Medulla oblongata (tissue), 1 donor: ENCODE data around the gene VRK2.

Experiments
- DNase-seq: peaks from one replicate; pipeline ENCODE4 v3.0.0-alpha.2; 2015; ENCODE audit errors: extremely low spot score

Gene VRK2

DNA sequence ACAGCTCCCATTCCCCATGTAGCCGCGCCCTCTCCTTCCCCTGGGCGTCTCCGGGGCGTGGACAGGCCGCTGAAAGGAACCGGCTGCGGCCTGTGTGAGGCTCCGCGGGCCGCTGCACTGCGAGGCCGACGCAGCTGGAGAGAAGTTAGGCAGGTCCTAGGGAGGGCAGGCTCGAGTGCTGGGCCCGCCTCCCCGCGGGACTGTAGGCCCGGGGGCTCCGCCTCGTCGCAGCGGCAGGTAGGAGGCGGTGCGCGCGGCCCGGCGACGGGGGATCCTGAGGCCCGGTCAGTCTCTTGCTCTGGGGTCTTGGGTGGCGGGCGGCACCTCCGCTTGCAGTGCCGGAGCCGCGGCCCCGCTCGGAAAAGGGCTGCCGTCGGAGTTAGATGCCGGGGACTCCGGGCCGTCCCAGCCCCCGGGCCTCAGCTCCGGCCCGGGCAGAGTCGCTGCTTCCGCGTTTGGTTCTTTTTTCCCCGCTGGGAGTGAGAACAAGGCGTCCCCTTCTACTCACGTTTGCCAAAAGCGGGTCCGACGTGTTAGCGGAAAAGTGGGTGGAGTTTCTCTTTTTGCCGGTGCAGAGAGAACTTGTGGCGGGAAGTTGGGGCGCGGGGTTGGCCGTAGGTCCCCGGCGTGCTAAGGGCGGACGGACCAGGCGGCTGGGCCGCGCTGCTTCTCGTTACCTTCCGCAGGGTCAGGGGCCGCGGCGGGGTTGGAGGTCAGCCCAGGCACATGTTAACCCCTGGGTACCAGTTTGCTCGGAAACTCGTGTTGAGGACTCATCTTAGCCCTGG lies at the start of gene VRK2:
Gene VRK2 (plus strand): TSS at position 222 of the 788 bp plus-strand sequence. CDS start 2,026 bp downstream, outside the sequence.
- DNase-seq, result peak; percentile 74

DNA sequence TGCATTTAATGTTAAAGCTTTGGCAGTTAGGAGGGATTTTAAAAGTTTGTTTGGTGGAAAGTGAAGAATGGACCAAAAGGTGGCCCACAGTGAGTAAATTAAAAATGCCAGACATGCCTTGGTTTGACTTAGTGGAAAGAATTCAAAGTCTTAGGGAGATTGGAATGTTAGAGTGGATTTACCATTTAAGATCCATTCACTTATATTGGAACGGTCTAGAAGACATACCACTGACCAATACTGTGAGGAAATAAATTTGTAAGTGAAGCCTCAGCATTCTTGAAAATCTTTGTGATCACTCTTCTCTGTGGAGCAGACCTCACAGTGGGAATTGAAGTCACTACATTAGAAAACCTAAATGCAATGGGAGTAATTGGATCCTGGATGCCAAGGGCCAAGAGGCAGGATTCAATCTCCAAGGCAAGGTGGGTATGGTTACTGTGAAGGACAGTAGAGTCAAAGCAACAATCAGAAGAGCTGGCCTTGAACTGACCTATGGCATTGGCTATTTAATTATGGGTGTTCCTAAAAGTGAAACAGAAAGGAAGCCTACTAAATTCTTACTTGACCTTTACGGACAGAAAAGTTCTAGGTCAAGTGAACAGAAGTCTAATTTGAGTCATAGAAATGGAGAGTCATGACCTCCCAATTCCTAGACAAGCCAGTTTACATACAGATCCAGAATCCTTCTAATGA lies 40.2 kb upstream of the VRK2 start:
- DNase-seq, result no peak

DNA sequence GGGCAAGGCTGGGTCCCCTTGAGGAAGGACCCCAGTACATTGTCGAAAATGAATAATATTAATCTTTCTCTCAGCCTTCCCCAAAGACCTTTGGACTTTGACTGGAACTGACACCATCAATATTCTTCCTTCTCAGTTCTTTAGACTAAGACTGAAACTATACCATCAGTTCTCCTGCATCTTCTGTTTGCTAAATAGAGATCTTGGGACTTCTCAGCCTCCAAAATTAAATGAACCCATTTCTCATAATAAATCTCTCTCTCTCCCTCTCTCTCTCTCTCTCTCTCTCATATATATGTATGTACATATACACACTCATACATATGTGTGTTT lies 39.7 kb upstream of the VRK2 start:
- no peak for DNase-seq

DNA sequence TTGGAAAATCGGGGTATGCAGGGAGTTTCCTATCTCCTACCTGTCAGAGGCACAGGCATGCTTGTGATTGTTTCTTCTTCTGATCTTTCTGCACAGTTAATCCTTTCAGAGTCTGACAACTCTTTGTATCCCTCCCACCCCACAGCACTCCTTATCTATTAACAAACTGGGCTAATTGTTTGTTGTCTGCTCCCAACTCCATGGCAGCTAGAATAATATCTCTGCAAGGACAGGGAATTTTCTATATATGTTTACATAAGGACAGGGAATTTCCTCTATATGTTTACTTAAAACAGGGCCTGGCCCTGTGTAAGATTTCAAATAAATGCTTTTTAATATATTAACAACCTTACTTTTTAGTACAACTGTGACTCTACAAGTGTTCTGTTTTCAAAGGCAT lies 36.0 kb upstream of the VRK2 start:
- no peak for DNase-seq

DNA sequence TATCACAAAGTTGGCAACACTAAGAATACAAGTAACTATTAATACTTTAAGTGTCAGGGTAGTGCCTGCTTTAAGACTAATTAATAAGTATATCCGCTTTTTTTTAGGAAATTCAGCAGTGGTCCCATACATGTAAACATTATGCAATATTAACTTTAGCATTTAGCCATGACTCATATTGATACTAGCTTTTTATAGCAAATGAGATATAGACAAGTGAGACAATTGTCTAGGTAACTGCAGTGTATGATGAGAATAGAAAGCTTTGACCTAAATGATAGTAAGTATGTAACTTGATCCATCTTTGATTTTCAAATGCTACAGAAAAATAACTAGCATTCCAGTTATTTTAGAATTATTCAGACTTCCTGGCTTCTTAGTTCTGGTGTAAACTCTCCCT lies 27.4 kb upstream of the VRK2 start:
- no peak for DNase-seq

DNA sequence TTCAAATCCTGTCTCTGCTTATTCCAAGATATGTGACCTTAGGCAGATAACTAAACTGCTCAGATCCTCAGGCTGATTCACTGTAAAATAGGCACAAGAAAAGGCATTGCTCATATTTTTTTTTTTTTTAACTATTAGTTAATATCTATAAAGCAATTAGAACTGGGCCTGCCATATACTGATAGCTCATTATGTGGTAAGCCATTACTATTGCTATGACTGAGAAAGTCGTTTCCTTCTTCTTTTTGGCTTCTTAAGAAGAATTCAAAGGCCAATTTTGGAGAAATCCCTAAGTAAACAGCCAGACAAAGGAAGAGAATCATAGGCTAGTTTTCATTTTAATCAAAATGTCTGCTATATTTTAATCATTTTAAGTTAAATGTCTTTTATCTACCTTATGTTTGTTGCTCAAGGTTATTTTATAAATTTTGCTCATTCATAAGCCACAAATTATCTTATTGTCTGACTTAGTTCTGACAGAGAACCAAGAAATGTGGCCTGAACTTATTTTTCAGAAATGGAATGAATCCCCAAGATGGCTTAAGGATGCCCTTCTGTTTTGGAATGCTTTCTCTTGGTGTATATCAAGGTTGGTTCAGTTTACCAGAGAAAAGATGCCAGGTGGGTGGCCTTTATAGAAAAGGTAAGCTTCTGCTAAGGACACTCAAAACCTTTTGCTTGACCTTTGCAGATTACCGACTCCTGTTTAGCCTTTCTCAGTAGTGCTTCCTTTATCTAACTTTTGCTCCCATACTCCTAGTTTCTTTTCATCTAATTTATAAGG lies 21.3 kb upstream of the VRK2 start:
- no peak for DNase-seq

DNA sequence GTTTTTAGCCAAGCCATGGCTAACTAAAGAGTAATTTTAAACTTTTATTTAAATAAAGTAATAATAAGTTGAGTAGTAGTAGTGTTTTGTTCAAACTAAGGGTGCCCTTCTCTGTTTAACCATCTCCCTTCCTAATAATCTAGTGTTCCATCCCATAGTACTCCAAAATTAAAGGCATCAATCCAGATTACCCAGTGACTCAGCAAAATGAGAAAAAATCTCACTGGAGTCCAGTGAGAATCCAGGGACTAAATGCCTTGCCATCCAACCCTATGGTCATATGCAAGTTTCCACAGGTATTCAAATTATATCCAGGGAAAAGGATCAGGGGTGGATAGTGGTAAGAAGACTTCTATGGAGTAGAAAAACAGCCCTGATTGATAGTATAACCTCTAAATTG lies 19.6 kb upstream of the VRK2 start:
- DNase-seq, result no peak

DNA sequence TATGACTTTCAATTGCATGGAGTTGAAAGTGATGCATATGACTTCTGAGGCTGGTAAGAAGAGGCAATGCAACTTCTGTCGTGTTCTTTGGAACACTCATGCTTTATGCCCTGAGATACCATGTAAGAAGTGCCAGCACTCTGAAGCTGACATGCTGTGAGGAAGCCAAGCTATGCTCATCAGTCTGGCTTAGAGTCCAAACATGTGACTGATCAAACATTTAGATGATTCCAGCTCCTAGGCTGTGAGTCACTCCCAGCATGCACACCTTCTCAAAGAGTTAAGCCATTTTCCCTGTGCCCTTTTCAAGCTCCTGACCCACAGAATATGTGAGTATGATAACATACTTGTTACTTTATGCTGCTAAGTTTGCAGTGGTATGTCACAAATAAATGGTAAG lies 15.8 kb upstream of the VRK2 start:
- DNase-seq, result no peak

DNA sequence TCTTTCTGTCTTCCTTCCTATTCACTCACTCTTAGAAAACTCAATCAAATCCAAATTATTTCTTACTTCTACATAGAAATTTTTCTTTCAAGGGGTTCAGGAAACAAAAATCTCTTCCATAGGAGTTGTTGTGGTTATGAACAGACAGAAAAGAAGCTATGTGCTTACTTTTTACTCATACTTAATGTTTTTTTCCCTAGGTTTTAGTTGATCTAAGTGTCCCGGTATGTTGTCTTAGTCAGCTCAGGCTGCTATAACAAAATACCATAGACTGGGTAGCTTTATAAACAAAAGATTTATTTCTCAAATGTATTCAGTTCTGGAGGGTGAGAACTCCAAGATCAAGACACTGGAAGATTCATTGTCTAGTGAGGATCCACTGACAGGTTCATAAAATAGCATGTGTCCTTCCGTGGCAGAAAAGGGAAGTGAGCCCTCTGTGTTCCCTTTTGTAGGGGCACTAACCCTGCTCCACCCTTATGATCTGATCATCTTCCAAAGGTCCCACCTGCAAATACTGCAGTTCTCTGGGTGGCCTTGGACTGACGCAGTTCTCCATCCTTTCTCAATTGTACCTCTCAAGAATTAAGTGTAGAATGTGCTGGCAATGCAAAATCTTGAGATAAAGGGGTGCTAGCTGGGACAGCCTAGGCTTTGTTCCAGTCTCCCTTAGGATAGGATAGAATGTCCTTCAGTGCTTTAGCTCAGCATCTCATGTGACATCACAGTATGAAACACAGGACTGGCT lies 14.4 kb upstream of the VRK2 start:
- no peak for DNase-seq

DNA sequence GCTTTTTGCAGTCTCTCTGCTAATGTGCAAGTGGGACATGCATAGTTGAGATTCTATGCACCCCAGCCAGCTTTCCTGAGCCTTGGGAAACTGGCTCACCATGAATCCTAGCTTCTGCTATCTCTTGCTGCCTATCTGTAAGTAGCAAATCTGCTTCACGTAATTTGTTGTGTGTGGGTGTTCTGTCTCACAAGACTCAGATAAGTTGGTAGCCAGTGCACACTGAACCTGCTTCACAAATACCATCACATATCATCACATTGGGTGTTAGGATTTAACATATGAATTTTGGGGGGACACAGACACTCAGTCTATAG lies 13.9 kb upstream of the VRK2 start:
- no peak for DNase-seq

DNA sequence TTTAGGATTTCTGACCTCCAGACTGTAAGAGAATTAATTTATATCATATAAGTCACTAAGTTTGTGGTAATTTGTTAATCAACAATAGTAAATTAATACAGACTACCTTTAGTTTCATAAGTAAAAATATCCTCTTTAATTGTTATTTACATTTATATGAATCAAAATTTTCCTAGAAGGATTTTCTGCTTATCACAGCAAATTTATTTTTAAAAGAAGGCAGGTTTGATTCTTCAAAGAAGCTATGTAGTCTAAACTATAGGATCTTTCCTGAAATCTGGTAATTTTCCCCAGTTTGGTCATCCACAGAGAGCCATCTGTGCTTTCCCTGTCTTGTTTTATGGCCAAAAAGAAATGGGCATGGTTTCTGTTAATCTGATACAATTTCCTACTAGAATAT lies 13.1 kb upstream of the VRK2 start:
- DNase-seq, result no peak

DNA sequence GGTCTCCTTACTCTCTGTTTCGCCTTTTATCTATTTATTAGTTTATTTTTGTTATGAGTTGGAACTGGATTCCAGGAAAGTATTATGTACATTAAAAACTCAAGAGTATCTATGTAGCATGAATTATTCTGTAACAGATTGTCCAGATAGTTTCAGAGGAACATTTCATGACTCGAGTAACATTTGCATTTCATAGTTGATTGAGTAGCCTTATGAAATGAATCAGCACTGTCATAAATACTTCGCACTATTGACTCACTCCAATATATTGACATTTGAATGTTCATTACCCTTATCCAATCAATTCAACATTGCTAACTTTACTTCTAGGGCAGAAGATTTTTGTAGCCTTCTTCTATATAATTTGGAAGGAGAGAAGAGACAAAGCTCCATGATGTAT lies 11.3 kb upstream of the VRK2 start:
- no peak for DNase-seq

DNA sequence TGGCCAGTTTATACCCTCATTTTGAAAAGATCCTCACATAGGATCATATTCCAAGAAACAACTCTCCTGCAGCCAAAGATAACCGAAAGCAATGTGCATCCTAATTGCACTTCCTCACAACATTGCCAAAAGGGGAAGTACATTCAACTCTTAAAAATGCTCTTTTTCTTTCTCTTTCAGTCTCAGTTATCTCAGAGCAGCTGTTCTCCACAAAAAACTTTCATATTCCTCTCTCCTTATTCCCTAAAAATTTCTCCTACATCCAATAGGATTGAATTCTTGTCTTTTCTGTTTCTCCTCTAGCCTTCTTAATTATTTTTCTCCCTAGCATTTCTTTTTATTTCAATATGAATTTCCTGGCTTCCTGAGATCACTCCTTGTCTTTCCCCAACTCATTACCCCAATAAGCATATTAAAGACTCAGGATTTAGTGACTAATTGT lies 7.4 kb upstream of the VRK2 start:
- peak; percentile 65 for DNase-seq

DNA sequence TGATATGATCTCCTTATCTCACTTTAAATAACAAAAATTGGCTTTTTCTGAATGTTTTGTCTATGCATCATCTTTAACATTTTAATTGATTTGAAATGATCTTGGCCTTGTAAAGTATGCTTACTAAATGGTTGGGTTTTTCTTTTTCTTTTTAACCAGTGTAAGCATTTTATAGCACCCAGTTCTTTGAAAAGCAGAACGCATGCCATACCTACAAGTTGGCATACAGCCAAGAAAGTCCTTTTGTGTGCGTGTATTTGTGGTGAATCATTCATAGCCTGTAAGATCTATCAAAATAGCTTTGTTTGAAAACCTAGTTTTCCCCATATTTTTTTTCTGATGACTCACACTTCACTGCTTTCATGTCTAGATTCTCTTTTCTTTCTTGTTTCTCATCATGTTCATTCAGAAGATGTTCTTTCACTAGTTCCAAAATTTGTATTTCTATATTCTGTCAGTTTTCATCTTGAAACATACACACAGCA lies 4.1 kb upstream of the VRK2 start:
- DNase-seq, result no peak

DNA sequence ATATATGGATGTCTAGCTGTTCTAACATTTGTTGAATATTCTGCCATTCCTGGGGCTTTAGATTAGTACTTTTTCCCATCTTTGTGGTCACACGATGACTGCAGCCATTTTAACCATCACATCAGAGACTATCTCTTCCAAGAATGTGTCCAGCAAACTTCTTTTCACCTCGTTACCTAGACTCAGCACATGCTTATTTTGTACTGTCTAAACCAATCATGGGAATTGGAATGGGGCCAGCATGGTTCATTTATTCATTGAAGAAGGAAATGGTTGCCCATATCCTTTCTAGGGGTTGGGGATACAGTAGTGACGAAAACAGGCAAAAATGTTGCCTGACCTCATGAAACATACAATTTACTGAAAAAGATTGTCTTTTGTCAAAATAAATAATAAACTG lies 2.5 kb upstream of the VRK2 start:
- no peak for DNase-seq

DNA sequence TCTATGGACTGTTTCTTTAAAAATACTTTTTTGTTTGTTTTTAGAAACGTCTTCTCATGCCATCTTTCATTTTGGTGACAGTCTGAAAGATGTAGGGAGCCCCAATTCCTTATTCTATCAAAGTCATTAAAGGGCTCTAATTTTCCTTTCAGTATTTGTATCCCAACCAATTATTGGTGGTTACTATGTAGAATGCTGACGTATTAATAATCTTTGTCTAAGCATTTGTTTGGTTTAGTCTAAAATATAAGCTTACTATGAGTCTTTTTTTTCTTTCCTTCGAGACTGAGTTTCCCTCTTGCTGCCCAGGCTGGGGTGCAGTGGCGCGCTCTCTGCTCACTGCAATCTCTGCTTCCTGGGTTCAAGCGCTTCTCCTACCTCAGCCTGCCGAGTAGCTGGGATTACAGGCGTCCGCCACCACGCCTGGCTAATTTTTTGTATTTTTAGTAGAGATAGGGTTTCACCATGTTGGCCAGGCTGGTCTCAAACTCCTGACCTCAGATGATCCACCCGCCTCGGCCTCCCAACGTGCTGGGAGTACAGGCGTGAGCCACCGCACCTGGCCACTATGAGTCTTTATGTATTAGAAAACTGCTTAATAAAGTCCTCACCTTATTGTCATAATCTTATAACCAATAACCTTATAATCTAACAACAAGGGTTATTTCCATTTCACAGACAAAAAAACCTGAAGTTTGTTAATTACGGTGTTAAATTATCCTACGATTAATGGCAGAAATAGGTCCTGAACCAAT lies 849 bp upstream of the VRK2 start:
- DNase-seq, result no peak

DNA sequence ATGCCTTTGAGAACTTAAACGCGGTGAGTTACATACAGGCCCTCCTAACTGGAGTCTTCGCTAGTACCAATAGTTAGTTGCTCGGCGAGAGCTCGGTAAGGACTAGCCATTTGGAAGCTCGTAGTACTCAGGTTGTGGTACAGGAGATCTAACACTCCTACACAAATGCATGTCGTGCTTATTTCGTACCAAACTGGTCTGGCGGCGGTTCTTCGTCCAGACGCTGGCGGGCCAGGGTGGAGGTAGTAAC lies 346 bp upstream of the VRK2 start:
- peak; percentile 74 for DNase-seq

DNA sequence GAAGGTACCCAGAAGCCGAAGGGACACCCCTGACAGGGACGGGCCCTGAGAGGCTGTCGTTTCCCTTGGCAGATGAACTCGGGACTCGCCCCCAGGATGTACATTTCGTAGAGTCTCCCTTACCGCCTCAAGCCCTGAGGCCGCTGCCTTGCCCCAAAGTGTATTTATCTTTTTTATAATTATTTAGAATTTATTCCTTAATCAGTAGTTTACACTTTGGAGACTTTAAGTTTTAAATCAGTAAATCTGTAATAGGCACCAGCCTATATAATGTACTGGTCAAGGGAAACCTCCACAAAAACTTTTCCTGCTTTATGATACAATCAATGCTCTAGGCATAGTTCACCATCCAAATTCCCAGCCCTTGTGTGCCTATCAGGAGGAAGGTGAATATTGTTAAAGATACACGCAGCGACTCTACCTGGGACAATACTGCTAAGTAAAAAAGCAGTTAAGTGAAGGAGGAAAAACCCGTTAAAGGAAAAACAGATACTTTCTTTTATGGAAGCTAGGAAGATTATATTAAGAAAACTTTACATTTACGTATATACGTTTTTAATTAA lies 848 bp downstream of the VRK2 start:
- DNase-seq, result peak; percentile 48

DNA sequence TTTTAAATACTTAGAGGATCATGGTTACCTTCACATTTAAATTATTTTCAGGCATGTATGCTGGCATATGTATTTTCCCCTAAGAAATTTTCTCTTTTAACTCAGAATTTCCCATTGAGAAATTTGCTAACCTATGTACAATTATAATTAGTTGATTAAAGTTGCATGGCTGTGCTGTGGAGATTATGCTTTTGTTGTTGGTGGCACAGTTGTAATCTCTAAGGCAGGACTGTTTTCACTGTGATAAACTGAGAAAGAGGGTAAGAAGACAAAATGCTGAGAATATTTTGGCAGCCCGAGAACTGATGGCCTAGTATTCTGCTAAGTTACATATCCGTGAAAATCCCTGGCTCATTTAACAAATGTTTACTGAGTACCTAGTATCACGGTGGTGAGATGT lies 1.4 kb downstream of the VRK2 start:
- DNase-seq, result no peak

DNA sequence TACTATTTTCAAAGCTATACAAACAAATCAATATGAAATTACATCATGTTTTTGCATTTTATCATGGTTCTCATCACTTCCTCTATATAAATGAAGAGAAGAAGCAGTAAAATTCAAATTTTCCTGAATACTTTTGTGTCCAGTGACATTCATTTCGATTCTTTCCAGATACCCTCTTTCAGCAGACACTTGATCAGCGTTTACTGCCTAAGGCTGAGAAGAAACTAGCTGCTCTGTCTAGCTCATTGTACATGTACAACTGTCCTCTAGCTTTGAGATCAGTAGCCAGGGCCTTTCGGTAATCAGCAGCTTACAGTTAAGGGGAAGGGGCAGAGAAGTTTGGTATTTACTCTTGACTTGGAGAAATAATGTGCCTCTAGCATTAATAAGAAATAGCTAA lies 4.8 kb downstream of the VRK2 start:
- DNase-seq, result no peak

DNA sequence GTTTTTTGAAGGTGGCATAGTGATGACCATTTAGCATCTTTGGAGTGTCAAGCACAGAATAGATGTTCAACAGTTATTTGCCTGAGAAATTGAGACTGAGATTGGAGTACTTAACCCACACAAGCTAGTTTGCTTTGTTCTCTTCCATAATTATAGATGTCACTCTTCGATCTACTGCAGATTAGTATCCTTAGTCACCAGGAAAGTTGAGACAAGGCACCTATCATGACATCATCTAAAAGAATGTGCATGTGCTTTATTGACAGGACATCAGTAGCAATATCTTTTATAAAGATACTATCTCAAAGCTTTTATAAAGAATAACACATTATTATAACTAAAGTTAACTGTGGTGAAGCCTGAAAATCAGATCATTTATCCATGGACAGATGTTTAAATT lies 6.4 kb downstream of the VRK2 start:
- no peak for DNase-seq
